Thyroid gland (tissue), 4 donors: Measurements from ENCODE around the gene MID1.

Experiments
- CTCF ChIP-seq, 6 experiments: fragments of 200-600 bp in 3 of 6; fragments of 450-650 bp in 3 of 6; sonication (generic) in 3 of 6; IDR thresholded peaks; one replicate each; pipeline ENCODE4 v1.5.1; 2016 to 2019; ENCODE audit warnings: antibody characterized with exemption in 6 of 6, mild to moderate bottlenecking in 2 of 6, inconsistent platforms in 1 of 6, moderate library complexity in 1 of 6
- POLR2A ChIP-seq, 2 donors: fragments of 450-650 bp; IDR thresholded peaks; one replicate each; pipeline ENCODE4 v1.6.1; 2017; ENCODE audit warnings: antibody characterized with exemption in 2 of 2, mild to moderate bottlenecking in 2 of 2, moderate library complexity in 1 of 2

DNA sequence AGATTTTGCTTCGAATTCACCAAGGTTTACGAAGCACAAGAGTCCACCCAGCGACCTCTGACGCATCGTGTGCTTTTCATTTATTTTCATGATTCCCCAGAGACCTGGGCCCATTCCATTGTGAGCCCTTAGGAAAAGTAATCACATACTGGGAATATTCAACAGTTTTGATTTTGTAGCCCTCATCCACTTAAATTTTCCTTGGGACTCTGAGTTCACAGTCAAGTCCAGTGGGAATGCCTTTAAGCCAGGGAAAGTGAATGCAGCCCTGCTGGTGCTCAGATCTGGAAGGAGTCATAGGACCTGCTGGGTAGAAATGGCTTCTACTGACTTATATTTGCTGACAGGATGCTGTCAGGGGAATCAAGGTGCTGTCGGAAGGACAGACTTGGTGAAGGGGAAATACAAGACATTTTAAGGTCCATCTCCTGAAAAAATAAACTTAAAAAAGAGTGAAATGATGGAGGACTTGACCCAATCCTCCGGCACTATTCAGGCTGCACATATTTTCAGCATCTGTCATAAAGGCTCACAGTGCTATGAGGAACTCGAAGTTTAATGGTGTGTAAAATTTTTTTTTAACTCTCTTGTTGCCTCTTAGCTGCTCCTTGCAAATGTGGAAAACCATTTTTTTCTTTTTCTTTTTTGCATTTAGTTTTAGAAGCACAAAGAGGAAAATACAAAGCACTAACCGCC lies 204.9 kb downstream of the MID1 start:
- TF ChIP-seq CTCF (IDR thresholded peaks at IDR 0.05): no peak
- no peak for TF ChIP-seq POLR2A (IDR thresholded peaks at IDR 0.05)
